M059J (cell line): ENCODE data around the gene FRA10AC1. TPM values are rescaled to one million over a fixed set of nuclear protein-coding genes. Genes with fewer than 3 reads are reported as not detected.

ENCODE experiments used
- DNase-seq: peaks from one replicate; pipeline ENCODE4 v3.0.0-alpha.2; 2012; ENCODE audit warnings: low read depth
- total RNA-seq: library from RNA; depleted of rRNA; stranded (reverse); fragments of >200 nt; shearing (Covaris generic); gene quantifications from 2 replicates; pipeline ENCODE4 v1.2.3, GENCODE V29; 2014; rRNA removed

Gene FRA10AC1, protein sequence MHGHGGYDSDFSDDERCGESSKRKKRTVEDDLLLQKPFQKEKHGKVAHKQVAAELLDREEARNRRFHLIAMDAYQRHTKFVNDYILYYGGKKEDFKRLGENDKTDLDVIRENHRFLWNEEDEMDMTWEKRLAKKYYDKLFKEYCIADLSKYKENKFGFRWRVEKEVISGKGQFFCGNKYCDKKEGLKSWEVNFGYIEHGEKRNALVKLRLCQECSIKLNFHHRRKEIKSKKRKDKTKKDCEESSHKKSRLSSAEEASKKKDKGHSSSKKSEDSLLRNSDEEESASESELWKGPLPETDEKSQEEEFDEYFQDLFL
- 0.86 and 2.8 TPM in 2 replicates for total RNA-seq

DNA sequence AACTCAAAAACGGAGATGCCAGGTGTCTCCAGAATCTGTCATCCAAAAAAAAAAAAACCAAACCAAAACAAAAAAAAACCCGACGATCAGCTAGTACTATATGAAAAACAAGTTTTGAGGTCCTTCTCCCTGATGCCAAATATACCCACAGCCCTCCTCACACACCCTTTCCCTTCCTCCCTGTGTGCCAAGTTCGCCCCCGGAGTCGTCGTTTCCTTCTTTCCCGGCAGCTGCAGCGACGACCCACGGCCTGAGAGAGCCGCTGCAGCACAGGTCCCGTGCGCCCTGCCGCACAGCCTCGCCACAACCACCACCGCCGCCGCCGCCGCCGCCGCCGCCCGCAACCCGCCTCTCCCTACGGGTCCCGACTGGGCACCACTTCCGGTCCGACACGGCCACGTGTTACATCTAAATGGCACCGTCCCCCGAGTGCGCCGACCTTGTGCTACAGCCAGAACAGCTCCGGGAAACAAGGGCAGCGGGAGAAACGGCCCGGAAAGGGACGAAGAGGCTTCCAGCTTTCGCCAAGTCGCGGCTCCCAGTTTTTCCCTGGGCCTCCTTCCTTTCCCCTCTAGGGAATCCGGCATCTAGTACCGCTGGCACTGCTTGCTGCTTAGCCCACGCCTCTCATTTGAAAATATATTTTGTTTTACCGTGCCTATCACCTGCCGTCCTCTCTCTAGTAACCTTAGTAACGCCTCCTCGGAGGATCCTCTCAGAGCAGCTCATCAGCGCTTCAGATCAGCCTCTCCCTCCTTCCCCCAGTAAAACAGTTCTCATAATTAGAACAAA, at the start of gene FRA10AC1:
TSS of gene FRA10AC1 (minus strand) at position 383 of the 792 bp plus-strand sequence. CDS start 2,486 bp downstream, outside the sequence.
- DNase-seq: peak; percentile 81

- peak; percentile 30 for DNase-seq
These were observed 49.4 kb upstream of the FRA10AC1 start for GRCh38 chr10:93751832-93752231.

GRCh38 chr10:93751124-93751523, 48.7 kb upstream of the FRA10AC1 start:
- DNase-seq: no peak

DNA sequence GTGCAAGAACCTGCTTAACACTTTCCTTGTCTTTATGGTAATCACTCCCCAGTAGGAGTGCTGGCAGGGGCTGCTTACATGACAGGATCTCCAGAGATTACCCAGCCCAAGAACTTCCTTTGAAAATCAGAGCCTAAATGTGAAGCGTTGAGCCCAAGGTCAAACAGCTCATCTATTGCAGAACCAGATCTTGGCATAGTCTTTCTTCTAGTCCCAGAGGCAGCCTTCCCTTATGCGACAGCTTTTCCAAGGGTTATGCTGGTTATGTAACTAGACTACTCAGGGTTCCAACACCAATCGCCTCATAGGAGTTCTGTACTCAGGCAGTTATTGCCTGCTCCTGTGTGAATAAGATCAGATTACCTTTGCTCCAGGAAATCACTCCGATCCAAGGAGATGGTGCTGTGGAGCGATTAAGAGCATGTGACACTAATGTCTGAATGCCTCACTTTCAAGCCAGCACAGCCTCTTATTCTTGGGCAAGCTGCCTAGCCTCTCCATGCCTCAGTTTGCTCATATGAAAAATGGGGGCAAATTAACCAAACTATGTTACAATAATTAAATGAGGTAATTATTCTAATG, 46.9 kb upstream of the FRA10AC1 start:
- peak; percentile 18 for DNase-seq

GRCh38 chr10:93746844-93747284, 44.5 kb upstream of the FRA10AC1 start:
- peak; percentile 100 for DNase-seq

- peak; percentile 51 for DNase-seq
These were observed 43.1 kb upstream of the FRA10AC1 start for GRCh38 chr10:93745408-93746065.

- no peak for DNase-seq
These were observed 40.4 kb upstream of the FRA10AC1 start for GRCh38 chr10:93742633-93743349.

- no peak for DNase-seq
These were observed 39.0 kb upstream of the FRA10AC1 start for GRCh38 chr10:93741367-93741766.

GRCh38 chr10:93726024-93726423, 23.6 kb upstream of the FRA10AC1 start:
- DNase-seq: no peak

- no peak for DNase-seq
These were observed 20.8 kb upstream of the FRA10AC1 start for GRCh38 chr10:93723153-93723552.

DNA sequence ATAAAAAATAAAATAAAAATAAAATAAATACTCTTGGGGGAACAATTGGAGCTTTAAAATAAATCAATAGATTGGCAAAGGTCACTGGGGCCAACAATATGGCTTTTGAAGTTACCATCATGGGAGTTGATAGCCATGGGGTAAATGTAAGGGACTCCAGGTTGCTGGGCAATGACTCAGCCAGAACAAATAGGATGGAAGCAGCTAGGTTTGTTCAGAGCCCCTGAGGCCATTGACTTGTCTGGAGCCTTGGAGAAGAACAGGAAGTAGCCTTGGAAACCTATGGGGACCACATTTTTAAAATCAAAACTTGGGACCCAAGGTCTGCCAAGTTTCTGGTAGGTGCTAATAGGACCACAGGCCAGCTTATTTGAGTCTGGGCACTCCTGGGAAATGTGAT, 20.2 kb upstream of the FRA10AC1 start:
- DNase-seq: peak; percentile 70

GRCh38 chr10:93719901-93720300, 17.5 kb upstream of the FRA10AC1 start:
- no peak for DNase-seq

- no peak for DNase-seq
These were observed 16.7 kb upstream of the FRA10AC1 start for GRCh38 chr10:93718937-93719725.

DNA sequence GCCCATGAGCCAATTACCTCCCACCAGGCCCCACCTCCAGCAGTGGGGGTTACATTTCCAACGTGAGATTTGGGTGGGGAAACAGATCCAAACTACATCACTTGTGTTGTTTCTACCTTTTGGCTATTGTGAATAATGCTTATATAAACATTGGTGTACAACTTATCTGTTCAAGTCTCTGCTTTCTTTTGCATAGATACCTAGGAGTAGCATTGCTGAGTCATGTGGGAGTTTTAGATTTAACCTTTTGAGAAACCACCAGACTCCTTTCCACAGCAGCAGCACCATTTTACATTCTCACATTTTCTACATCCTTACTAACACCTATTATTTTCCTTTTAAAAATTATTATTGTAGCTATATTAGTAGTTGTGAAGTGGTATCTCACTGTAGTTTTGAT, 14.4 kb upstream of the FRA10AC1 start:
- no peak for DNase-seq

- no peak for DNase-seq
These were observed 13.0 kb upstream of the FRA10AC1 start for GRCh38 chr10:93715345-93715744.

GRCh38 chr10:93712593-93712992, 10.2 kb upstream of the FRA10AC1 start:
- DNase-seq: no peak

DNA sequence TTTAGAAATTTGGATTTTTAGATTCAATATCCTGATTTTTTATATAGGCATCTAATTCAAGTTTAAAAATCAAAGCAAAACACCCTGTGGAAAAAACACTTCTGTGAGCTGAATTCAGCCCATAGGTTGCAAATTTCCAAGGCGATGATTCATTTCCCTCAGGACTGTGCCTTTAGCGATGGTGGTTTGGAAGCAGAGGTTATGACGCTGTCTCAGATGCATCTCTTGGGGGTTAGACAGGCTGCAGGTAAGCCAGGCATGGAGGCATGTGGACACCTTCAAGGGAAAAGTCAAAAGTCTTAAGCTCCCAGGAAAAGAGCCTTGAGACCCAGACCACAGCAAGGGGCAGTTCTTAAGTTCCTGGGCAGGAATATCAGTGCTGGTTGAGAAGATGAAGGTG, 9.5 kb upstream of the FRA10AC1 start:
- DNase-seq: peak; percentile 30

DNA sequence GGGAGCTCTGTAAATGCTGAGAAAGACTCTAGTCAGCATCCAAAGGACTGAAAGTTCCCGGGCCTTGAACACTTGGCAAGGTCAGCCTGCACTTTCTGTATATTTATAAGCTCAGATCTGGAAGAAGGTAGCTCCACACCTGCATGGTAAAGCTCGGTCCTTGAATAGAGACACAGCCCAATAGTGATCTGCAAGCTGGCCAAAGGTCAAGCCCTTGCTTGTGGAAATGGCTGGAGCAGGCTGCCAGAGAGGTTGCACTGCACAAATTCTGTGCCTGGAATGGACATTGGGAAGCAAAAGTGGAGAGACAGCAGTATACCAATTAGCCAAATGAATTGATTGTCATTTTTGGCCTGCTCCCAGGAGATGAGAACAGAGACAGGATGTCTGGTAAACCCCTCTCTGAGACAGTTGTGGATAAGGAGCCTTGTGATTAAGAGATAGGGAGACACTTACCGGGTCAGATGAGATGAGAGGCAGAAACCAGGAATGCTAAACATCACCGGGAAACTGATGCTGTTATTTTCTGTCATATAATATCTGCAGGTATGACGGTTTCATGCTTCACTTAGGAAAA, 8.0 kb upstream of the FRA10AC1 start:
- DNase-seq: no peak

GRCh38 chr10:93707623-93708022, 5.2 kb upstream of the FRA10AC1 start:
- DNase-seq: no peak

- DNase-seq: no peak
These were observed 2.1 kb upstream of the FRA10AC1 start for GRCh38 chr10:93704451-93704850.
